Measurements from ENCODE around the gene PTMA.
"Not testable (repeated sequence)": the region's sequence is repeated elsewhere in the genome, so short reads cannot be mapped to it uniquely, and the experiment has no call there.

PTMA gene, protein sequence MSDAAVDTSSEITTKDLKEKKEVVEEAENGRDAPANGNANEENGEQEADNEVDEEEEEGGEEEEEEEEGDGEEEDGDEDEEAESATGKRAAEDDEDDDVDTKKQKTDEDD

GRCh38 chr2:231707927-231708772 is at the start of gene PTMA:
TSS of gene PTMA (plus strand) at chr2:231708525. CDS start at chr2:231708707, 182 bp downstream.
- peak; percentile 99 for DNase-seq

- DNase-seq, result not testable (repeated sequence)
Measured at GRCh38 chr2:231660073-231660472, 48.3 kb upstream of the PTMA start.

DNA sequence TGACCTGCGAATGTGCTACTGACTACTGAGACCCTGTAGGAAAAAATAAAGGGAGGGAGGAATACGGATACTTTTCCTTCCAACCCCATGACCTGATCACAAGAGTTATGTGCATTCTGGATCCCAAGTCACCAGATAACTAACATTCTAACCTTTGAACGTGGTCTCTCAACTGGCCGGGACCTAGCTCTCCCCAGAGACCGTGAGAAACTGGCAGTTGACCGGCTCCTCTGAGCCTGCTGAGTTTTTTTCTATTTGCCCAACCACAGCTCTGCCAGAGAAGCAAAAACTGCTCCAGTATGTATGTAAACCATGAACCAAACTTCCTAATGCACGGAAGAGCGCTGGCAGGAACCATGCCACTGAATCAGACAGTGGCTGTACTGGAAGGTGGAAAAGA is 47.5 kb upstream of the PTMA start:
- DNase-seq, result no peak

GRCh38 chr2:231661422-231662027 is 46.8 kb upstream of the PTMA start:
- DNase-seq, result no peak

DNA sequence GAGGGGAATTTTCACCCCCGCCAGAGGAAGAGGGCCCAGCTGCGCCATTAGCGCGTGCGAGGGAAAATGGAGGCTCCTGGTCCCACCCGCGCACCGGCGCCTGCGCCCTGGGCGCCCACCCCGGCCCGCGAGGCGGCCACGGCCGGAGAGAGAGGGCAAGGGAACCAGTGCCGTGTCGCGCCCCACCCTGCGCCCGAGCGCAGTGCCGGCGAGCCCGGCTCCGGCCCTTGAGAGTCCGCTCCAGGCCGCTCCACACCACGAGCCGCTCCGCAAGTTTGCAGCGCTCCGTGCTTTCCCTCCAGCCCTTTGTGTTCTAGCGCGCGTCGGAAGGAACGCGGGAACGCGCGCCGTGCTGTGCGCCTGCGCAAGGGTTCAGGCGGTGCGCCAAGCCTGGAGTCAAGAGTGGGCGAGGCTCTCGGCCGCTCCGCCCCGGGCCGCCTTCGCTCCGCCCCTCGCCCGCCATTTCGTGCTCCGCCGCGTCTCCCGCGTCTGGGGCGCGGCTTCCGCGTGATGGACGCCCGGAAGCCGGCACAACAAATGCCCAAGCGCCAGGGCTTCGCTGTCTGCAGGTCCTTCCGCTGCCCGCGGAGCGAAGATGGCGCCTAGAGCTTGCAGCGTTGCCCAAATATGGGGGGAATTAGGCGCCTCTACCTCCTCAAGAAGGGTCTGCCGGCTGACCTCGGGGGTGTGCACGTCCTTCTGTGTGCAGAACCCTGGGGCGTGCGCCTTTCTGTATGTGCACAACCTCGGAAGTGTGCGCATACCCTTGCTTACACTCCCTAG is 46.1 kb upstream of the PTMA start:
- peak; percentile 99 for DNase-seq

DNA sequence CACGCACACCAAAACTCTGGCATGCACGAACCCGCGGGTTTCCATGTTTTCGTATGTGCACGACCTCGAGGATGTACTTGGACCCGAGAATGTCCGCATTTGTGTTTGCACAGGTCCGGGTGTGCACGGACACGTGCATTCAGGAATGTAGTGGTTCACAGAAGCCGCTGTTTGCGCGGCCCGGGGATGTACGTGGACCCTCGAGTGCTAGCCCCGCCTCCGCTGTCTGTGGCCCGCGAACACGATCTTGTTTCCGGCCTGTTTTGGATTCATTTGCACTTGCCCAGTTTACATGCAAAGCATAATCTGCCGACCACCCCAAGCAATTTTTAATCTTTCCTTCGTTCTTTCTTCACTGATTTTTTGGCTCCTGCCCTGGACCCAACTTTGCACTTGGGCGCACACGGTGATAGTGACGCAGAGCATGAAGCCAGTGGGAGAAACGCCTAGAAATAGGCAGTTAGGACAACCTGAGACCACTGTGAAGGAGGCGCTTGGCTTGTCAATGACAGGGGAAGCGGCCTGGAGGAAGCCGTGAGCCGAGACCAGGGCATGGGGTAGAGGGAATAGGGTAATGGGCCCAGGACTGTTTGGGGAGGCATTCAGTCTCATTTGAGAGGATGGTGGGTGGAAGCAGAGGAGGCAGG is 45.4 kb upstream of the PTMA start:
- DNase-seq, result no peak

DNA sequence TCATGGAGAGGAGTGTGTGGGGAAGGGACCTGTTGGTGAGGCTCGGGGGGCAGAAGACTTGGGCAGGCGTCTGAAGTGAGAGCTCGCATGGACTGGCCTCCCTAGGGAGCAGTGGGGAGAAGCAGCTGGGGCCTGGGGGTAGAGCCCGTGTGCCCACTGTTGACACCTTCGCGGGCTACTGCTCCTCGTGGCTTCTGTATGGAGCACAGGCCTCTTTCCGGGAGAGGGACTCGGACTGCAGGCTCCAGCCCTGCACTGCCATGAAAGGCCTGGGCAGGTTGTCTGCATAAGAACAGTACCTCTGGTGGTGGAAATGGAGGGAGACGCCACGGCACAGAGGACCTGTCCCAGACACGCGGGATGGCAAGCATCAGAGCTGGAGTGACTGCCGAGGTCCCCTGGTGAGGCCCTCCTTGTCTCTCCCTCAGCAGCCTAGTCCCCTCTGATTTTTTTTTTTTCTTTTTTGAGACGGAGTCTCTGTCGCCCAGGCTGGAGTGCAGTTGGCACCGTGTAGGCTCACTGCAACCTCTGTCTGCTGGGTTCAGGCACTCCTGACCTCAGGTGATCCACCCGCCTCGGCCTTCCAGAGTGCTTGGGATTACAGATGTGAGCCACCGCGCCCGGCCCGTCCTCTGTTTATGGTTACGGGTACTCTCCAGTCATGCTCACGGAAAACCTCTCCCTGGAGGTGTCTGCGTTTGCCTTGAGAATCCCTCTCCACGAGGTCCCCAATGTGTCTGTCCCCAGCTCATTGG is 44.7 kb upstream of the PTMA start:
- peak; percentile 1 for DNase-seq

DNA sequence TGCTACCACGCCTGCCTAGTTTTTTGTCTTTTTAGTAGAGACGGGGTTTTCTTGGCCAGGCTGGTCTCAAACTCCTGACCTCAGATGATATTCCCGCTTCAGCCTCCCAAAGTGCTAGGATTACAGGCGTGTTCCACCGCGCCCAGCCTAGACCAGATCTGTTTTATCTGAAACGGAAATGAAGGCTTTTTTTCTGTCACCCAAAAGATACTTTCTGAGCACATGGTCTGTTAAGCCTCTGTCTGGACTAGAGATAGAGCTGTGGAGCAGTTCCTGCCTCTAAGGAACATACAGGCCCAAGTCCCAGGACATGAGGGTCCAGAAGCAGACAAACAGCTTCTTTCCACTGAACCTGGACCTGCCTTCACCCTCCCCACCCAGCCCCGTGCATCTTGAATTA is 43.6 kb upstream of the PTMA start:
- DNase-seq, result peak; percentile 0

GRCh38 chr2:231665245-231666170 is 42.8 kb upstream of the PTMA start:
- DNase-seq, result no peak

DNA sequence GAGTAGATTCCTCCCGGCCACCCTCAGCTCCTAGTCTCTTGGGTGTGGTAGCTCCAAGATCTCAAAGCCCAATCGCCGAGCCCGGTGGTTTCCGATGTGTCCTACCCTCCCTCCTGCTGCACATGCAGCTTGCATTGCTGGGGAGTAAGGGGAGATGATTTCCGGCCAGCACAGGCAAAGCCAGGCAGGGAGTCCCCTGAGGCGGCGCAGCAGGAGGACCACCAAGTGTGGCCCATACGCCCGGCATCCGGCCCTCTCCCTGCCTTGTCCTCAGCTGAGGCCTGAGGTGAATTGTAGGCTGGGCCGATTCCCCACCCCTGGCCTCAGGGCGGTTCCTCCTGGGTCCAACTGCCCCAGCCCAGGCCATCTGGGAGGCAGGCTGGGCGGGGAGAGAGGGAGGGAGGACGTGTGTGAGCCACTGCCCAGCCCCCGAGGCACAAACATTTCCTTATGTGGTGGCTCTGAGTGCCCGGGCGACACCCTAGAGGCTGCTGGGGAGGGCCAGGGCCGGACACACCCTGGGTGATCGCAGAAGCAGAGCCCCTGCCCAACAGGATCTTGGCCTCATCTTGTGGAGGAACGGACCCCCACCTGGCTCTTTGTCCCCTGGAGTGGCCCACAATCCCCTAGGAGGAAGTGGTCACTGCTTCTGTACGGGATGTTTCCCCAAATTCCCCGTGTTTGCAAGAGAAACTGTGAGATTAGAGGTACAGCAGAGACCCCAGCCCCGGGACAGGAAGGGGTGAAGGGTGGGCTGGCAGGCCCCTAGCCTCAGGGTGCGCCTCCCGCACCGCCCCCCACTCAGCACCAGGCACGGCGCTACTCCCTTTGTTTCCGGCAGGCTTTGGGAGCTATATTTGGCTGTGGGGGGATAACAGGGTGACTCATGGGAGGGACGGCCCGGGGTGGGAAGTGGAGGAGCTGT is 41.9 kb upstream of the PTMA start:
- peak; percentile 93 for DNase-seq

DNA sequence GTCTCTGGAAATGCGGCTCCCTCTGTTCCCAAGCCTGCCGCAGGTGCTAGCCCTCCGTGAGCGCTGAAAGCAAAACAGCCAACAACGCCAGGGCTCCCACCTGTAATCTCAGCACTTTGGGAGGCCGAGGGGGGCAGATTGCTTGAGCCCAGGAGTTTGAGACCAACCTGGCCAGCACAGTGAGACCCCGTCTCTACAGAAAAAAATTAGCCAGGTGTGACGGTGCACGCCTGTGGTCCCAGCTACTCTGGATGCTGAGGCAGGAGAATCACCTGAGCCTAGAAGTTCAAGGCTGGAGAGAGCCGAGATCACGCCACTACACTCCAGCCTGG is 41.3 kb upstream of the PTMA start:
- no peak for DNase-seq

DNA sequence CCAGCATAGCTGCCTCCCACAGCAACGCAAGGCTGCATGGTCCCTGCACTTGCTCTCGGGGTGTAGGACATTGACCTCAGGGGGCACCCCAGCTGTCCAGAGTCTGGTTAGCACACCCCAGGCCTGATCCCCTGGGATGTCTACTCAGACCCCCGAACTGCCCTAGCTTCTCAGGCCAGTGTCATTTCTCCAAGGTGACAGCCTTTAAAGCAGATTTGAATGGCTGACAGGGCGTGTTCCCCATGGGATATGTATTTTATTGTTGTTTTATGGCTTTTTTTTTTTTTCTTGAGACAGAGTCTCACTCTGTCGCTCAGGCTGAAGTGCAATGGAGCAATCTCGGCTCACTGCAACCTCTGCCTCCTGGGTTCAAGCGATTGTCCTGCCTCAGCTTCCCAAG is 40.8 kb upstream of the PTMA start:
- peak; percentile 42 for DNase-seq

DNA sequence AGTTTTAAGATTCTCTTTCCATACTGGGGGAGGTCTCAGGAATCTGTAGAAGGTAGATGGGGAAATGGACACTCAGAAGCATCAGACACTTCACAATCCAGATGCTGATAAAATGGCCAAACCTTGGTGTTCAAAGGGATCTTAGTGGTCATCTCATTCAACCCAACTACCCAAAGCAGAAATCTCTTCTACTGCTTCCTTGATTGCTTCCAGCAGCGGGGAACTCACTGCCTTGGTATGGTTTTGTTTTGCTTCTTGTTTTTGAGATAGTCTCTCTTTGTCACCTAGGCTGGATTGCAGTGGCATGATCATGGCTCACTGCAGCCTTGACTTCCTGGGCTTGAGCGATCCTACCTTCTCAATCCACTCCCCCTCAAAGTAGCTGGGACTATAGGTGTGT is 39.3 kb upstream of the PTMA start:
- no peak for DNase-seq

DNA sequence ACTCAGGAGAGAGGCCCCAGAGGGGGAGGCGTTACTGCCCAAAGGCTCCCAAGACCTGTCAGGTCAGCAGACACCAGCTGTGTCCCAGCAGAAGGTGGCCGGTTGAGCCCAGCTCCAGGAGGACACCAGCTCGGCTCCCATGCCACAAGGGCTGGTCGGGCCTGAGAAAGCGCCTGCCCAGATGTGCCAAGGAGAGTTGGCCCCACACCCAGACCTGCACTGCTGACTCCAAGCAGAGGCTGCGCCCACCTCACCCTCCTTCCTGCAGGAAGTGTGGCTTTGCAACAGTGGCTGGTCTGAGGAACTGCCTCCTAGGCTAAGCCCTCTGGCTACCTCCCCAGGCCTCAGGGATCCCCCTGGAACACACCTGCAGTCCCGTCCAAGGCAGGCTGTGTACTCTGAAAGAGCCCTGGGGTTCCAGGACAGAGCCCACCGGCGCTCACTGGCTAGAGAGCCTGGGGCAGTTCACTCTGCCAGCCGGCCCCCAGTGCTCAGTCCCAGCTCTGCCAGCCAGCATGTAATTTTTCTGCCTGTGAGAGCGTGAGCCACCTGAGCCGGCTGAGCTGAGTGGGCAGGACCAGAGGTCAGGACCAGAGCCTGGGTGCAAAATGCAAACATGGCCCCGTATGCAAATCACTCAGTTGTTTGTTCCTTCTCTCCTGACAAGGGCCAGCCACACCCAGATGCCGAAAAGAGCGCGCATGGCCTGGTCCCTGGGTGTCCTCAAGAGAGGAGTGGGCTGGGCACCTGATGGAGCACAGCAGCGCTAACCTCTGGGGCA is 36.9 kb upstream of the PTMA start:
- DNase-seq, result peak; percentile 51

DNA sequence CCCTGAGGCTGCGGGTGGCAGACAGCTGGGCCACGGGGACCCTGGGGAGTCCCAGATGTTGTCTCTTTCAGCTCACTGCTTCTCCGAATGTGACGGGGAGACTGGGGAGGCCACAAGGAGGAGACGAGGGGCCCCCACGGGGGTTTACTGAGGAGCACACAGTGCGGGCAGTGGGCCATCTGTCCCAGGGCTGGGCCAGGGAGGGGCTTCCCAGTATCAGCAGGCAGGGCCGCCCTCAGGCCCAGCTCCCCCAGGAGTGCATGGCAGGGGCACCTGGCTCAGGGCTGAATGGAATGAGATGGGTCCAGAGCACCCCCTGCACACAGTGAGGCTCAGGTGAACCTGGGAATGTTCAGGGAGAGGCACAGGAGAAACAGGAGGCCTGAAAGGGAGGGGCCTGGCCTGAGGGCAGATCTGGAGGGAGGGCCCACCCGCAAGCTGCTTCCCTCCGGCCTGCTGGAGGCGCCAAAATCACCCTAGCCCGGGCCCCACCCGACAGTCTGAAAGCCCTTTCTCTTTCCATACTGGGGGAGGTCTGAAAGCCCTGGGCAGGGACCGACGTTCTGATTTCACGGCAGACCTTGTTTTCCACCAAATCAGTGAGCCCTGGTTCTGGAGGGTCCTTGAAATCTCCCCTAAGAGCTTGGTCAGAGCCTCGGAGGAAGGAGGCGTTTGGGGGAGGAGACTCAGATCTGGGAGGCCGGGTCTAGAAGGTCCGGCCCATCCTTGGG is 35.5 kb upstream of the PTMA start:
- DNase-seq, result peak; percentile 76

DNA sequence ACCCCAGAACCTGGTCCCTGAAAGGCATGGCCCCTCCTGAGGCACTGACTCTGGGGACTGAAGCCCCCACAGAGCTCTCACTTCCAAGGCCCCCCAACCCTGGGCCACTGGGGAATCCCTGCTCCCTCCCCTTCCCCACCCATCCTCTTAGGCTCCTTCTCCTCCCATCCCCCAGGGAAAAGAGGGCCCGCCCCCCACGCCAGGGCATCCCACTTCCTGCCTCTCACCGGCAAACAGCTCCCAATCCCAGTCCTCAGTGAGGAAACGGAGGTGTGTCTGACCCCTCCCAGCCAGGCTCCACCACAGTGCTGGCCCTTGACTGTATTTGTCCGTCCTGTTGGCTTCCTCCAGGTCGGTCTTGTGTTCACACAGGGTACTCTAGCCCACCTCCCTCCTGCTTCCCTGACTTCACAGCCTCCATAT is 35.0 kb upstream of the PTMA start:
- peak; percentile 50 for DNase-seq

- peak; percentile 92 for DNase-seq
Measured at GRCh38 chr2:231674587-231675338, 33.6 kb upstream of the PTMA start.

DNA sequence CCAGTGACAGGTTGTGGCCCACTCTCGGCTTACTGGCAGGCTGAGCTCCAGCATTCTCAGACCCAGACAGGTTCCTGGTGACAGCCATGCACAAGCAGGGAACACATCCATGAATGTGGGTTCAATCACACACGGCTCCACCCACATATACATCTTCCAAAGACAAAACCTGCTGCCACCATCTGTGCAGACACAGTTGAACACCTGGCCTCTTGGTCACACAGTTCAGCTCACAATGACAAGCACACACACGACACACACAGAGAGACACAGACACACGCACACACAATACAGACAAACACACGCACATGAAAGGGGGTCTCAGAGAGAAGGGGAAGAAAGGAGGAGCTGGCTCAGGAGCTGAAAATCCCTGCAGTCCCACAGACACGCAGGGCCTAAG is 32.1 kb upstream of the PTMA start:
- no peak for DNase-seq

All from eye (tissue), 1 donor.